Measurements from ENCODE around the gene THPO.

GRCh38 chr3:184347321-184348056 is 30.5 kb downstream of the THPO start:
- TF ChIP-seq CTCF (IDR thresholded peaks at IDR 0.05) (no peak), EZH2 (IDR thresholded peaks at IDR 0.05; ENCODE audit: borderline replicate concordance, insufficient read depth, low read depth, low read length, poor library complexity, severe bottlenecking) (no peak)
